NCI-H526 (cell line): ENCODE measurements around the gene TM4SF1.

Experiments
- DNase-seq, 2 experiments: peaks; one replicate each; lab custom pipeline; 2025; lab: John Stamatoyannopoulos, UW

TM4SF1 gene

DNA sequence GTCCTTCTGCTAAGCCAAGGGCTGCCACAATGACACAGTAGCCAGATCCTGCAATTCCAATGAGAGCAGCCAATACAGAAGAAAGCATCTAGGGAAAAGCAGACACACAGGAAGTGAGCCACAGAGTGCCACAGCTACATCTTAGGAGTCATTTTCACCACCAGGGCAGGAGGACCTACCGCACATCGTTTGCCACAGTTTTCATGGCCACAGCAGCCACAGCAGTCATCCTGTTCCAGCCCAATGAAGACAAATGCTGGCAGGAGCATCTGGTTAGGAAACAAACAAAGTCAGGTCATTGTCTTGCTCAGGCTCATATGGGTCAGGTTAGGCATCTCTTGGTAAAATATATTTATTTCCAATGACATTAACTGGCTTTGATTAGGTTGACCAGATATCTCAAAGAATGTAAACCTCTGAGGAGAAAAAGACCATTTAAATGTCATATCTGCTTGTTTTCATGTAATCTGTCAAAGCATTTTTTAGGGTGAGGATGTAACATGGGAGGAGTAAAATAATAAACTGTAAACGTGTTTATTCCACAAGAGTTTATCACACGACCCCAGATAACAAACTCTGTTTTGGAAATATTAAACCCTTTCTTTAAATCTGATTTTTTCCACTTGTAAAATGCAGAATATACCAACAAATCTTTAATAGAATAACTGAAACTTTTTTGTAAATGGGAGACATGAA, 1.8 kb downstream of the TM4SF1 start:
- DNase-seq, result no peak

DNA sequence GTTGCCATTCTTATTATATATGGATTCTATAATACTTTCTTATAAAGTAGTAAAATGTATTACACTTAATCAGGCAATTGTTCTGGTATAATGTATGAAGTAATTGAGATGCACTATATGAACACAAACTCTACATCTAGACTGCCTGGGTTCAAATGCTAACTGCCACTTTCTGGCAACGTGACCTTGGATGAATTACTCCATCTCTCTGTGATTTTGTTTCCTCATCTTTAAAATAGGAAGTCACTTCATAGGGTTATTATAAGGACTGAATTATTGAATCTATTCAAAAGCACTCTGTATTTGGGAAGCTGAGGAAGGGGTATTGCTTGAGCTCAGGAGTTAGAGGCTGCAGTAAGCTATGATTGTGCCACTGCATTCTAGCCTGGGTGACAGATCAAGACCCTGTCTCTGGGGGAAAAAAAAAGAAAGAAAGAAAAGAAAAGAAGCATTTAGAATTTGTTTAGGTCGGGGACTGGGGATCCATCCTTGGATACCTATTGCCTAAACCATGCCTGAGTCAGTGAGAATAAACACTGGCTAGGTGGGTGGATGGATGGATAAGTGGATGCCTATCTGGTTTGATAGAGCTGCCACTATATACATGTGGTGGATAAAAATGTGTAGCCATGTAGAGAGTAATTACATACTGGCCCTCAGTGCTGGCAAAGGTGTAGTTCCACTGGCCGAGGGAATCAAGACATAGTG, 2.5 kb downstream of the TM4SF1 start:
- DNase-seq, result no peak

DNA sequence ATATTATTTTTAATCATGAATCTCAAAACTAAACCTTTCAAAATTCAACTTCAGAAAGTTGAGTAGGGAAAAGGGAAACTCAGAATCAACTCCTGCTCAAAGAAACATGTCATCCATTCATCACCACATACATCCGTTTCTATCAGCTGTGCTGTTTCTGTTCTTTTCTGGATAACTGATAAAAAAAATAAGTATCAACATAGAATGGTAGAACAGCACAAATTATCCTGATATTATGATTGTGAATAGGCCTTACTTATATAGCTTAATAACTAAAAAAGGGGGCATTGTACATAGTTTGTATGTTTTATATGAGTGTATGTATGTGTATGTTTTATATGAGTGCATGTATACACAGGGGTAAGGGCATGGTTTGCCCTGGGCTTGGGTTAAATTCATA, 3.1 kb downstream of the TM4SF1 start:
- no peak for DNase-seq

DNA sequence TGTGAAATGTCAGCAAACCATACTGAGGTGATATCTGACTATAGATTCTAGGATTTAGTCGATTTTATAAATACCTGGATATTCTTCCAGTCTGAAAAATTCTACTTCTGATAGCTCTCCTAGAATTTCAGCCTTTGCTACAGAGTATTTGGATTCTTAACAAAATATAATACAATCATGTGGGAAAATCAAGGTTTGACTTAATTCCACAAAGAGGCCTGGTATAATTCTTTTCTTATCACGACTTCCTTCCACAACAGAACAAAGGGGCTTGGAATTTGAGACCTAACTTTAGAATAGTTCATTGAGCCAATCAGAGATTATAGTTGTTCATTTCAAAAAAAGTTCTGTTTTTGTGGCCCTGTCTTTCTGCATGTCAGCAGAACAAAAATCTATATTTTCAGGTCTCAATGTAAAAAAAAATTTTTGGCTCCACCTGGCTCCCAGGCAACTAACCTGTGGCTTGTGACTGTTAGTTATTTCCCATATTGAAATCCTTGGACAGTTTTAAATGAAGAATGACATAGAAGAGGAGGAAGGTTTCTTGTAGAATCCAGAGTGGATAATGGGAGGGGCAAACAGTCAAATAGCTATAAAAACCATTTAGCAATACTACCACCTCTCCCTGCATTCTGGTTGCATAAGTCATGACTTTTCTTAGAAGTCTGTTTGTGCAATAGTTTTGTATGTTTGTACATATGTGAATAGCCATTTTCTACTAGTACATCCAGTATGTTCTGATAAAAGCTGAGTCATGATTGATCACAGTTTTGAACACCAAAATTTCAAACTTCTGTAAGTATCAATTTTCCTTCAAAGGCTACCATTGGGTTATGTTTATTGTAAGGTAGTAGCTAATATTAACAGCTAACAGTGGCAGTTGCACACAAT, 4.0 kb downstream of the TM4SF1 start:
- no peak for DNase-seq

DNA sequence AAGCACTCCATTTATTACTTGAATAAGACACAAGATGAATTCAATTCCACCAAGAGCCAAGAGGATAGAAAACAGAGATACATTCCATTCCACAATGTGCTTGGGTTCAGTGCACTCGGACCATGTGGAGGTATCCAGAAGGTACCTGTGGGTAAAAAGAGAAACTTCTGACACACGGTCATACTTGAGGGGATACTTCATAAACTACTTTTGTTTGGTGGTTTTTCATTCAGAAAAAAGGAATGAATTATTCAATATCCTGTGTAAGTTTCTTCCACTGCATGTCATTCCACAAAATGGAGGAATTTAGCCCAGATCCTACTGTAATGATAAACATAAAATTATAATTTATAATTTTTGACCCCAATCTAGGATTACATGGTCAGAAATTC, 5.7 kb downstream of the TM4SF1 start:
- DNase-seq, result no peak

DNA sequence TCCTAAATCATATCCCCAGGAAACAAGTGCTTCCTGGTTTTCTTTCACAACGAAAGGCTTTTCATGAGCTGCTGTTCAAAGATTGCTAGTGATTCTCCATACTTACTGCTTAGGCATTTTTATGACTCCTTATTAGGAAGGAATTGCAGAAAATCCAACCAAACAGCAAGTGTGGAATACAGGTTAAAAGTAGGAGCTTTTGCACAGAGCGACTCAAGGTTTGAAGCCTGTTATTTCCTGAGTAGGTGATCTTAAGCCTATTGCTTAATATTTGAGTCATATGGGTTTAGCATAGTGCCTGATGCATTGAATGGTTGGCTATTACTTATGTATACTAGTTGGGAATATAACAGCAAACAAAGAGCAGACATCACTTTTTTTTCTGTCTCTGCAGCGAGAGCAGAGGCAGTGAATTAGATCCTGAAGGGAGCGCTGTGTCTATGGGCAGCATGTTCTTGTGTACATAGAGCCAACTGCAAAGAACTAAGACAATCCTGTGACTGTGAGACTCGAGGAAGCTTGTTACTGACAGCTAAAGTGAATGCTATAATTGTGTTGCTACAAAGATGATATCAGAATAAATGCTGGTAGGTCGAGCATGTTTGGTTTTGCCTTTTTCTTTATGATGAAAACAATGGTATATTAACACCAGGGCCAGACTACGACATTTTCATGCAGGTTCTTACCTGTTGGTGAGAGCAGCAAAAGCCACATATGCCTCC, 6.3 kb downstream of the TM4SF1 start:
- DNase-seq, result peak; percentile 83 to 85

DNA sequence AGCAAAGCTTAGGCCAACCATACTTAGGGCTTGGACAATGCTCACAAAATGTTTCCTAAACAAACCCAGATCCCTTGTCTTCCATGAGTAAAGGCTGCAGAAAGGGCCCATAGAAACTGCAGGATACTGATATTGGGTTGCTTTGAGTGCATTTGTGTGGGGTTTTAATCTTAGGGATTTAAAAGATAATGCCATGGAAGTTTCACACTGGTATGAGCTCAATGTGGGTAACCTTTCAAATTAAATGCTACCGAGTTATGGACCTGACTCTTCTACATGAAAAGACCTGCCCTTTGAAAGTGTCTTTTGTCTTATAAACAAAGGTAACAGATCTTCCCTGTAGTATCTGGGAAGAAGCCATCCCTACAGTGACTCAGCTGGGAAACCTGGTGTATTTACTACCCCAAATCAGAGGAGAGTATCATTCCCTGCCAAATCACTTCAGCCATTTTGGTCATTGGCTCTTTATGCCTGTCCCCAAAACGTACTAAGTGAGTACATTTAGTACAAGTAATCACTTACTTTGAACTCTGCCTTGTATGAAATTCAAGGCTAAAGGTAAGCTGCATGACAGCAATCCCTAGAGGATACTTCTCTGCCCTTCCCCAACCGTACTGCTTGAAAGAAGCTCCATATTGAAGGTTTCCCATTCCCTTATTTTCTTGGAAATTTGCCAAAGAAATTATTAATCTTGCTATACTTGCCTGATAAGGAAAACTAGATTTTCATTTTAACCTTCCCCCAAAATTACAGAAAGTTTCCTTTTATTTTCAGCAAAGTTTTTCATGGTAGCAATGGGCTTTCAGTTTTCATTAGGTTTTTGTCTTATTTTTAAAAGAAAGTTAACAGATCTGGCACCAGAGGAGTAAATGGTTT, 7.2 kb downstream of the TM4SF1 start:
- peak; percentile 14 to 47 for DNase-seq

DNA sequence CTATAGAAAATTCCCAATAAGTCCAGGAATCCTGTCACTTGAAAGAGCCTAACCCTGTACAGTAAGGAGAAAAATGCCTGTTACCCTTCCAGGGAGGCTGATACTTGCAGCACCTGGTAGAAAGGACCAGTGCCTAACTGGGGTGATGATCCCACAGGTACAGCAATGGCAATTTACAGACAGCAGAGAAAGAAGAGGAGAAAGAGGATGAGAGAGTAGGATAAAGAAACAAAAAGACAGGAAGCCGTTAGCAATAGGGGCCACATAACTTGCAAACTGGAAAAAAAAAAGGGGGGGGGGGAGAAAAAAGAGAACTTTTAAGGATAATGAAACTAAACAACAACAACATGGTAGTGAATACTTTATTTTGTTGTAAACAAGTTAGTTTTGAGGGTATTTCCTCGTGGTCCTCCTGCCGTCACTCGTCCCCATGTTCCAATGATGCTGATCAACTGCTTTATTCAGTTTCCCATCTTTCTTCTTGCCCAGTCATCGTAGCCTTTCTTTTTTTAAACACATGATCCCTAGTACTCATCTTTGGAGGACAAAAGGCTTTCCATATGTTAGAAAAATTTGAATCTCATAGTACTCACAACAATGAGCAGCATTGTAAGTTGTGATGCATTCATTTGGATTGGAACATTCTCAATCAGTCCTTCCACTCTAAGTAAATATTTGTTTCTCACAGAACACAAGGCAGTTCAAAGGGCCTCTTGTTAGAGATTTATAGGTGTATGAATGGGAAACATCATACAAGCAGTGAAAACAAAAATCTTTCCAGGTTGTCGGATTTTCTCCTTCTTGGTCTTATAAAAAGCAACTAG, 8.6 kb downstream of the TM4SF1 start:
- peak; percentile 97 to 99 for DNase-seq

DNA sequence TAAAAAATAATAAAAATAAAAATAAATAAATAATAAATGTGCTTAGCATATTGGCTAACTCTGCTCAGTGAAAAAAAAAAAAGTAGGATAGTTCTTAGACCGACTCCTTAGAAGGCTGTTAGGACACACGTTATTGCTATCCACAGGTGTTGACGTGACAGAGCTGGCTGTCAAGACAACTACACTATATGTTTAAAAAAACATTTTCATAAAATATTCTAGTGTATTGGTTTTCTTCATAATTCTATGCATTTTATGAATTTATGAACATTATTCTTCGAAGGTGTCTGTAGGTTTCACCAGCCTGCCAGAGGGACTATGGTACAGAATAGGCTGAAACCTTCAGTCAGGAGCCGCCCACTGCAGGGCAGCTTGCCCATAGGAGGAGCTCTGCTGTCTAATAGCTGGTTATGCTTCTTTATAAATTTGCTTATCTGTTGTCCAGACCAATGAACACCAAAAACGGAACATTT, 9.2 kb downstream of the TM4SF1 start:
- DNase-seq, result peak in 1 of 2 experiments; percentile 78

DNA sequence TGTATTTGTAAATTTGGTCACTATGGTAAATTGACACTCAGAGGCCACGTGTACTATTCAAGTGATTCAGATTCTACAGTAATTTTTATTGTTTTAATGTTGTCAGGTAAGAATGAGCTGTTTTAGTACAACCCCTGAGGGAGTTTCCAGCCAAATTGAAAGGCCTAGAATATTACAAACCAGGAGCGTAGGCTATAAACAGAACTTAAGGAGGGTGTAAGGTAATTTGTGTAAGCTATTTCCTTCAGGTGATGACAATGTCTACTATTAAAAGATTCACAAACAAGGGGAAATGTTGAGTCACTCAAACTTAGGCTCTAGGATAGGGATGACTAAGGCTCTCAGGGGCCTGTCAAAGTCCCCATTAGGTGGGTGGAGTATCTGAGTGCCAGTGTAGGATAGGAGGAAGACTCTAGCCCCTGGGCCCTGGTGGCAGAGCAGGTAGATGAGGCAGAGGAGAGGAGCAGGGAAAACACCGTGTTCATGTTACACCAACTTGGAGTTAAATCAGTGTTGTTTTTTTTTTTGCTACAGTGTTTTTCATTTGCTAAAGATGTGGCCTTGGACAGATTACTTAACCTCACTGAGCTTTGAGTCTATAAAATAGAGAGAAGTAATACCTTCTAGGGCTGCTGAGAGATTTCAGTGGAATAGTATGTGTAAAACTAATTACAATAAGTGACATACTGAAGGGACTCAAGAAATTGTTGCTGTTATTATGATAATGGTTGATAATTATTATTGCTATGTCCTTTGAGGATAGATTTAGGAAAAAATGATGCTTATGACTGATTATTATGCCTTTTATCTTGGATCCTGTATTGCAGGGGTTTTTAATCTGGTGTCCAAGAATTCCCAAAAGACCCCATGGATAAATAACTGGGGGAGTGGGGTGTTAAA, 10.3 kb downstream of the TM4SF1 start:
- DNase-seq, result no peak

DNA sequence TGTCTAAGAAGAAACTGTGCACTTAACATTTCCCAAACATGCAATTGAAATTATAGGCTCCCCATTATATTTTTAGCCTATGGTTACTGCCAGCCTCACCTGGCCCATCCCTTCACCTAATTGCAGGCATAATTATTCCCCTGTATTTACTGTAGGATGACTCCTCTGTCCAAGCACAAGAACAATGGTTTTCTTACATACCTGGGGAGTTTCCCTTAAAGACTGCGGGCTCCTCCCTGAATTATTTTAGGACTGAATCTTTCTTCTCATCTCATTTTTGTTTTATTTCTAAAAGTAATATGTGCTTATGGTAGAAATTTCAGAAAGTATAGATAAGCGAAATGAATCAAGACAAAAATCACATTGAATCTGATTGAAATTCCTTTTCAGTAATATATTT, 11.4 kb downstream of the TM4SF1 start:
- no peak for DNase-seq

DNA sequence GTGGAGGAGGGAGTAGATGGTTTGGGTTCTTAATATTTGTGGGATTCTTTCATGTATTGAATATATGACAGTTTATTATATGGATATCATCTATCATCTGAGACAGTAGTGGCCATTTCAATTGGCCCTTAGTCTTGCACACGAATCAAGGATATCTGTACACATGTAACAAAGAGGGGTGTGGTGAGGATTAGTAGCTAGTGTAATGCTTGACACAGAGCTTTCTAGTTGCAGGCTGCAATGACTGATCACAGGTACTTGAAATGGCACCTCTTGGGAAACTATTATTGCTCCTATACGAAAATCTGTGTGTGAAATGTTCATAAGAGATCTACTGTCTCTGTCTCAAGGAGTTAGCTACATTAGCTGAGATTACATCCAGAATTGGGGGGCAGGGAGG, 12.8 kb downstream of the TM4SF1 start:
- DNase-seq, result no peak

DNA sequence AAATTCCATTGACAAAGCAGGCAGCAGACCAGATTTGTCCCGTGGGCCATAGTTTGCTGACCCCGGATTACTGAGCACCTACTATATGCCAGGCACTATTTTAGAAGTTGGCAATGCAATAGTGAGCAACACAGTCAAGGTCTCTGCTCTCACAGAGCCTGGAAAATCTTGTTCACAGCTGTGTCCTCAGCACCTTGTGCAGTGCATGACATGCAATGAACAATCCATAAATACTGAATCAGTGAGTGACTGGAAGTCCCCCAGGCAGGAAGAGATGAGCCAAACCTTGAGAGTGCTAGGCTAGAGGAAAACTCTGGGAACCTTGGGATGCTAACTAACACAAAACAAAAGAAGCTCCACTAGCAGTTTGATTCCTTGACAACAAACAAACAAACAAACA, 14.4 kb downstream of the TM4SF1 start:
- DNase-seq, result no peak

DNA sequence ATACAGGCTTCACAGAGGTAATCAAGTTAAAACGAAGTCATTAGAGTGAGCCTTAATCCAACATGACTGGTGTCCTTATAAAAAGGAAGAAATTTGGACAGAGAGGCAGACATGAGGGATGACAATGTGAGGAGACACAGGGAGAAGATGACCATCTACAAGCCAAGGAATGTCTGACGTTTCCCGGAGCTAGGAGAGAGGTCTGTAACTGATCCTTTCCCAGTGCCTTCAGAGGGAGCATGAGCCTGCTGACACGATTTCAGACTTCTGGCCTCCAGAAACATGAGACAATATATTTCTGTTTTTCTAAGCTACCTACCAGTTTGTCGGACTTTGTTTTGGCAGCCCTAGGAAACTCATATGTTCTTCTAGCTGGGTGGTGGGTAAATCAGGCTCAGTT, 15.1 kb downstream of the TM4SF1 start:
- DNase-seq, result no peak

DNA sequence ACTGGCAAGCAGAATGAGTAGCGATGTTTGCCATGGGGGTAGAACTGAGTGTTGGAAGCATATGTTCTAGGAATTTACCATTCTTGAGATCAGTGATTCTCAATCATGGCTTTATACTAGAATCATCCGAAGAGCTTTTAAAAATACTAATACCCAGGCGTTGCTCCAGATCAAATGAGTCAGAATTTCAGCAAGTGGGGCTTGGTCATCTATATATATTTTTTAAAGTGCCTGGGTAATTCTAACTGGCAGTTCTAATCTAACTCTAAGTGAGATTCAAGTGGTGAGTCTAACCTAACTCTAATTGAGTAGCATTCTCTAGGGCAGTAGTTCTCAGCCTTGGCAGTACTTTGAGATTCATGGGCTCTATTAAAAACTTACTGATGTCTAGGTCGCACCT, 20.8 kb downstream of the TM4SF1 start:
- no peak for DNase-seq

DNA sequence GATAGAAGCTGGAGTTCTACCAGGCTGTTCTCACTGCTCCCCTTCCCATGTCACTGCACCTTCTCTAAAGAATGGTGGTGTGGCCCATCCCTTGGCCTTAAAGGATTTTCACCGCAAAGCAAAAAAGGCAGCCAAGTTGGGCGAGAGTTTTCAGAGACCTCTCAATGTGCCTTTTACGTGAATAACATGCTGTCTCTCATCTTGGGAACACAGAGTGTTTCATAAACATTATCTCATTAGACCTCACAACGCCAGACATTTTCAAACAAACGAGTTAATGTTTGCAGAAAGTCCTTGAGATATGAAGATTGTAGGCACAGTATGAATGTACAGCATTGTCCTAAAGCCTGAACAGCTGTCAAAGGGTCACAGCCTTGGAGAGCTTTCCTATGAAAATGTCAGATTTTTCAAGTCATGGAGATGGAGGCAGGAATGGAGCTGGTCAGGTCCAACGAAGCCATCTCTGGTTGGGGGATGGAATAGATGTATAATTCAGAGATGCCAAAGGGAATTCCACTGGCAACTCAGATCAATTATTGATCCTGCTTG, 21.3 kb downstream of the TM4SF1 start:
- DNase-seq, result peak; percentile 8 to 9

DNA sequence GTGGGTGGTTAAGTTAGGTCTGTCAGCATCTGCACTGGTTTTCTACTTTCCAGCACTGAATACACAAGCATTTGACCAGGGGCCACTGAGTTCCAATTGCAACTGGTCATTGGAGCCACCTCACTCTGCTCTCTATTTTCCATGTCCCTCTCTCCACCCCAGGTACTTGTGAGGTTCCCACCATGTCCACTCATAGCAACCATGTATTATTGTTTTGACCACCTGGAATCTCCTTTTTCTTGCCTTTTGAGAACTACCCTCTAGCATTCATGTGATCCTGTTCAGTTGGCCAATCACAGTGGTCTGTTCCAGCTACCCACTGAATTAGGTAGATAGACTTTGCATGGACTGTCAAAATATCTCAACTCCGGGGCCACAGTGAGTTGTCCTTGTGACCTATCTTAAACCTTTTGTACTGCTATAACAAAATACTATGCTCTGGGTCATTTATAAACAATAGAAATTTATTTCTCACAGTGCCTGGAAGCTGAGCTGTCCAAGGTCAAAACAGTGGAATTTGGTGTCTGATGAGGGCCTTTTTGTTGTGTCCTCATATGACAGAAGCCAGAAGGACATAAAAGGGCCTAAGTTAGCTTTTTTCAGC, 23.8 kb downstream of the TM4SF1 start:
- DNase-seq, result no peak

DNA sequence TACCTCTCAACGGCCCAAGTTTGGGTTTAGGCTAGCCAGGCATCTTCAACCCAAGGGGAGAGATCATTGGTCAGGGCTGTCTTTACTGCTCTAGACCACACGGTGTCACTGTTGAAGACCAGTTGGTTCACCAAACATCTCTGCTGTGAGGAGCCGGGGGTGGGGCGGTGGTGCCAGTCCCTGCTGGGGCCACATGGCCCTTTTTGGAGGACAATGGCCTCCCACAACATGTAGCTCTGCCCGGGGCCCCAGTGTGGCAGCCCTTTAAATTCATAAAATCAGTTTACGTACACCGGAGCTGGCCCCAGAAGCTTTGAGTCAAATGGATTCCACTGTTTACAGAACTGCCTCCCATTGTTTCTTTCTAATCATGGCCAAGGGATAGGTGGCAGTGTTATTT, 24.9 kb downstream of the TM4SF1 start:
- peak; percentile 51 to 88 for DNase-seq
